Measurements from ENCODE around the gene ALPL. TPM values are rescaled to one million over a fixed set of nuclear protein-coding genes. Genes with fewer than 3 reads are reported as not detected.

Gene ALPL
- total RNA-seq, 2 donors from 2014 or later, result 16.2 to 50.3 TPM

DNA sequence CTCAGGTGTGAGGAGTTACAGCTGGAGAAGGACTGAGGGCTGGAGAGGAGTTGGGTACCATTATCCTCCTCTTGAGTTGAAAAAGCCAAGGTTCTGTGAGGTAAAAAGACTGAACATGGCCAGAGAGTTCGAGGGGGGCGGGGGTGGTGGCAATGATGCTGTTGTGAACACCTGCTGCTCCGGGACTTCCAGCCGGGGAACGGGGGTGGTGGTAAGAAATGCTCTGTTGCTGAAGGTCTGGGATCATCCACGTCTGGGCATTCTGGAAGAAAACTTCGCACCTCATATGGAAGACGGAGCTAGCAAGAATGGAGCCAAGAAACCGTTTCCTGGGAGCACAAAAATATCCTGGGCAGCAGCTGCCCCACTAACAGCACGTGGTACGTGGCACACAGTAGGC, 20.1 kb upstream of the ALPL start:
- TF ChIP-seq, protein P1, sequence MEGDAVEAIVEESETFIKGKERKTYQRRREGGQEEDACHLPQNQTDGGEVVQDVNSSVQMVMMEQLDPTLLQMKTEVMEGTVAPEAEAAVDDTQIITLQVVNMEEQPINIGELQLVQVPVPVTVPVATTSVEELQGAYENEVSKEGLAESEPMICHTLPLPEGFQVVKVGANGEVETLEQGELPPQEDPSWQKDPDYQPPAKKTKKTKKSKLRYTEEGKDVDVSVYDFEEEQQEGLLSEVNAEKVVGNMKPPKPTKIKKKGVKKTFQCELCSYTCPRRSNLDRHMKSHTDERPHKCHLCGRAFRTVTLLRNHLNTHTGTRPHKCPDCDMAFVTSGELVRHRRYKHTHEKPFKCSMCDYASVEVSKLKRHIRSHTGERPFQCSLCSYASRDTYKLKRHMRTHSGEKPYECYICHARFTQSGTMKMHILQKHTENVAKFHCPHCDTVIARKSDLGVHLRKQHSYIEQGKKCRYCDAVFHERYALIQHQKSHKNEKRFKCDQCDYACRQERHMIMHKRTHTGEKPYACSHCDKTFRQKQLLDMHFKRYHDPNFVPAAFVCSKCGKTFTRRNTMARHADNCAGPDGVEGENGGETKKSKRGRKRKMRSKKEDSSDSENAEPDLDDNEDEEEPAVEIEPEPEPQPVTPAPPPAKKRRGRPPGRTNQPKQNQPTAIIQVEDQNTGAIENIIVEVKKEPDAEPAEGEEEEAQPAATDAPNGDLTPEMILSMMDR (IDR thresholded peaks at IDR 0.05), result no peak
- DNase-seq (ENCODE audit: low spot score), result no peak
- H3K4me3 ChIP-seq, result no peak overlapping the region
- H3K27ac ChIP-seq, result no peak overlapping the region
- H3K9me3 ChIP-seq, result no peaks in the 10 kb centered on the region
- H3K36me3 ChIP-seq, result no peaks in the 10 kb centered on the region
- H3K27me3 ChIP-seq, result no peaks in the 10 kb centered on the region
- no peaks in the 10 kb centered on the region for H3K4me1 ChIP-seq

DNA sequence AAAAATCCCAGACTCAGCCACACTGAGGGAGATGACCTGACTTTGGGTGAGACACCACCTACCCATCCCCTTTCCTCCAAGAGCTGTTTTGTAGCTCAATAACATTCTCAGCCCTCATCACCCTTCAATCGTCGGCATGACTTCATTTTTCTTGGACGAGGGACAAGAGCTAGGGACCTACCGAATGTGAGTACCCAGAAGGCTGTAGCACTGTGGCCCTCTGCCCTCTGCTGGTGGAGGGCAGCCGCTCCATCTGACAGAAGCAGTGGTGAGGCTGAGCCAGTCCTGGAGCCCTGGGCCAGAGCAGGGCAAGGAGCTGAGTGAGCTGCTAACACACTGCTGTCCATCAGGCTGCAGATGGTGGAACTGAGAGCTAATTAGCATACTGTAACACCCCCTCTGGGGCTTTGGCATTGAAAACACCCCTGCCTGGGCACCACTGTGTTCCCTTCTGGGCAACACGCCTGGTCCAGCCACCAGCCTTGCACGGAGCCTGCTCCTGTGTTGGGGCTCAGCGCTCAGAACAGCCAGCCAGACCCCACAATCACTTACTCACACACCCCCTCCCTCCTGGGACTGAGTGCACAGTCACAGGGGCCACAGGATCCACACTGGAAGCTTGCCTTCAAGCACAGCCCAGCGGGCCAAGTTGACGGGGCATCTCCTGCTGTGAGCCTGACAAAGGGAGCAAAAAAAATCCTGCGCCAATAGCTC, 18.3 kb upstream of the ALPL start:
- Histone ChIP-seq H3K9me3 (no peaks in the 10 kb centered on the region), H3K27ac (no peak overlapping the region), H3K4me1 (no peaks in the 10 kb centered on the region), H3K27me3 (no peaks in the 10 kb centered on the region), H3K4me3 (no peak overlapping the region), H3K36me3 (no peaks in the 10 kb centered on the region)
- DNase-seq (ENCODE audit: low spot score), result no peak
- TF ChIP-seq, protein P1 (IDR thresholded peaks at IDR 0.05), result peak in 1 of 2 donors; percentile 39

DNA sequence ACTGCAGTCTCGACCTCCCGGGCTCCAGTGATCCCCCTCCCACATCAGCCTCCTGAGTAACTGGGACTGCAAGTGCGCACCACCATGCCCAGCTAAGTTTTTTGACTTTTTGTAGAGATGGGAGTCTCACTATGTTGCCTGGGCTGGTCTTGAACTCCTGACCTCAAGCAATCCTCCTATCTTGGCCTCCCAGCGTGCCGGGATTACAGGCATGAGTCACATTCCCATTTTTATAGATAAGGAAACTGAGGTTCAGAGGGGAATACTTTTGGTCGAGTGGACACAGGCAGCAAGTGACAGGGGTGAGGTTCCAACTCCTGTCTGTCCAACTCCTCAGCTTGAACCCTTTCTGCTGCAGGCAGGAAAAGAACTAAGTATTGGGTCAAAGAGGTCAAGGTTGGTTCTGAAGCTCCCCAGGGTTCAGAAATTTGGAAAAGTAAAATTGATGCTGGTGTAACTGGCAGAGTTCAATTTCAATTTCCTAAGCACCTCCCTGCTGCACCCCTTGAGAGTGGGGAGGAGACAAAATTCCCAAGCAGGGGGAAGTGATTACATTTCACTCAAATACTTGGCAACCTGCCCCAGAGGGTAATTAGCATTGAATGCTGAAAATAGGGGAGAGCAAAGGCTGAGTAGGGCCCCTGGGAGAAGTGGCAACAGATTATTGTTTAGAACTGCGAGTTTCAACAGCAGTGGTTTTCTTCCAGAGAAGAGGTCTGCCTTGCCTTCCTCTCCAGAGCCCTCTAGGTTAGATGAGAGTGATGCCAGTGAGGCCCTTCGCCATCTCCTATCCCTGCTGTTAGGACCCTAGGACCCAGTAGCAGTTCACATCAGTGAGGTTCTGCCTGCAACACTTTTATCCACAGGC, 17.5 kb upstream of the ALPL start:
- DNase-seq (ENCODE audit: low spot score), result no peak
- H3K27me3 ChIP-seq, result no peaks in the 10 kb centered on the region

DNA sequence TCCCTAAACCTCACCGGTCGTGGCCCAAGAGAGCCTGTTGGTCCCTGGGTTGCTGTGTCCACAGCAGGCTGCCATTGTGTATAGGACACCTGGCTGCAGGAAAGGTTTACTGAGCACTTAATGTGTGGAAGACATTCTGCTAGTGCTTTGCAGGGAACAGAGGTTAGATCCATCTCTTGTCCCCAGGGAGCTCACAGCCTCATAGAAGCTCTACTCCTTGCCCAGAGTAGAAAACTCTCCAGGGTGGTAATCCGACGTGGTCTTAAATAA, 16.9 kb upstream of the ALPL start:
- TF ChIP-seq, protein P1 (IDR thresholded peaks at IDR 0.05), result no peak
- Histone ChIP-seq H3K27me3 (no peaks in the 10 kb centered on the region), H3K27ac (no peak overlapping the region), H3K9me3 (no peaks in the 10 kb centered on the region), H3K4me1 (no peaks in the 10 kb centered on the region), H3K4me3 (no peak overlapping the region), H3K36me3 (no peaks in the 10 kb centered on the region)
- DNase-seq (ENCODE audit: low spot score), result no peak

More for the DNA sequence above, 17.5 kb upstream of the ALPL start:
- Histone ChIP-seq H3K27ac (no peak overlapping the region), H3K4me3 (no peak overlapping the region), H3K9me3 (no peaks in the 10 kb centered on the region), H3K4me1 (no peaks in the 10 kb centered on the region), H3K36me3 (no peaks in the 10 kb centered on the region)
- TF ChIP-seq, protein P1 (IDR thresholded peaks at IDR 0.05), result no peak

DNA sequence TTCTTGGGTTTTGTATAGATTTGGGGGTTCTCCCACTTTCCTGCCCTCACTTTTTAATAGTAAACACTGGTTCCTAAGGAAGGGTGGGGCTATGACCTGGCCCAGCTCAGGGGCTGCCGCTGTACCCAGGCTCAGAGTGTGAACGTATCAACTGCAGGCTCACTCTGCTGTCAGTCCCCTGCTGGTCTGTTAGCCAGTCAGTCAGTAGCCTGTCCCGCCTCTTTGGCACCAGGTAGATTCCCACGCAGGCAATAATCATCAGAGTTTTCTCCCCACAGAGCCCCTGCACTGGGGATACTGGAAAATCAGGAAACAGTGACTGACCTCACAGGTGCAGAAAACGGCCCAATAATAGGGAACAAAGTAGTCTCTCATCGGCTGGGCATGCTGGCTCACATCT, 15.0 kb upstream of the ALPL start:
- Histone ChIP-seq H3K36me3 (no peaks in the 10 kb centered on the region), H3K4me1 (no peaks in the 10 kb centered on the region), H3K4me3 (no peak overlapping the region), H3K27me3 (no peaks in the 10 kb centered on the region), H3K27ac (no peak overlapping the region), H3K9me3 (no peaks in the 10 kb centered on the region)
- no peak for DNase-seq (ENCODE audit: low spot score)
- TF ChIP-seq, protein P1 (IDR thresholded peaks at IDR 0.05), result no peak
